Measurements from ENCODE around the gene EEF1A2.

Gene EEF1A2

GRCh38 chr20:63537525-63538203, 38.8 kb upstream of the EEF1A2 start:
- DNase-seq = peak; percentile 81

DNA sequence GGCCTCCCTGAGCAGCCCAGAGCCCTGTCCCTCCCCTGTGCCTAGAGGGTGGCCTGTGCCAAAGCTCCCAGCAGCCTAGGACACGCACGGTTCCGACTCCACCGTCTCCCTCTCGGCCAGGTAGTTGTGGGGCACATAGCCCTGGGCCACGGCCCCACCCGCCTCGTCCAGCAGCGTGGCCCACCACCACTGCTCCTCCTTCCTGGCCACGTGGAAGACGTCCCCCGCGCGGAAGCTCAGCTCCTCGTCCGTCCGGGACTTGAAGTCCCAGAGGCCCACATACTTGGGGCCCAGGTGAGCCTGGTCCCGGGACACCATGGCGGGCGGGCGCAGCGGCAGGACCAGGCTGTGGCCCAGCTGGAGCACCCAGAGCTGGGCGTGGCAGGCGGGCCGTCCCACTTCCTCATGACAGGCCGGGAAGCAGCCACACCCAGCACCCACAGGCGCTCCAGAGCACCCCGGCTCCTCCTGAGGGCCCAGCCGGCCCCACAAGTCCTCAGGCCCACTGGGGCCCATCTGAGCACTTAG, 38.2 kb upstream of the EEF1A2 start, which contains the start of gene PTK6:
Gene PTK6 (minus strand): TSS at position 380 of the 528 bp plus-strand sequence. CDS start 62 bp downstream, at position 318.
- DNase-seq = no peak

DNA sequence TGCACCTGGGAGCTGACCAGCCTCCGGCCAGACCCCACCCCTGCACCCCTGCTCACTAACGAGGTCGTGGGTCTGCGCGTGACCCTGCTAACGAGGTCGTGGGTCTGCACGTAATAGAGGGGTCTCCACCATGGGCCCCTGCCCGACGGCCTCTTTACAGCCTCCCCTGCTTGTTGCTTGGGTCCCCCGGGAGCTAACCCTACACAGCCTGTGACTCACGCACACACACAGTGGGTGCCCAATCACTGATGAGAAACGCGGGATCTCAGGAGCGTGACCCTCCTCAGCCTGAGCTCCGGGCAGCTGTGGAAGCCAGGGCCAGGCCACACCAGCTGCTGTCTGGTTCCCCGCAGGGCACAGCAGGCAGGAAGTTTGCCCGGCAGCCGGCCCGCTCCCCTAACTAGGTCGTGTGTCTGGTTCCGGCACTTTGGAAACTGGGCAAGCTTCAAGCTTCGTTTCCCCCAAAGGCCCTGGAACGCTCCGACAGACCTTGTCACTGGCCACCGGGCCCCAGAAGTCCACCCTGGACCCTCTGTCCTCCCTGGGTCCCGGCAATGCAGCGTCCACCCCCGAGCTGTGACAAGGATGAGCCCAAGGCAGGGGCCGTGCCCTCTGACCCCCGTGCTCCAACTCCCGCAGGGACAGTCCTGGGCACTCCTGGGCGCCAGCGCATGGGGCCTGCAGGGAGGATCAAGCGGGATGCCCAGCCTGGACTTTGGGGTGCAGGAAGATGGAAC, 37.5 kb upstream of the EEF1A2 start:
- DNase-seq = peak; percentile 20

GRCh38 chr20:63534831-63535651, 36.2 kb upstream of the EEF1A2 start:
- peak; percentile 38 for DNase-seq

DNA sequence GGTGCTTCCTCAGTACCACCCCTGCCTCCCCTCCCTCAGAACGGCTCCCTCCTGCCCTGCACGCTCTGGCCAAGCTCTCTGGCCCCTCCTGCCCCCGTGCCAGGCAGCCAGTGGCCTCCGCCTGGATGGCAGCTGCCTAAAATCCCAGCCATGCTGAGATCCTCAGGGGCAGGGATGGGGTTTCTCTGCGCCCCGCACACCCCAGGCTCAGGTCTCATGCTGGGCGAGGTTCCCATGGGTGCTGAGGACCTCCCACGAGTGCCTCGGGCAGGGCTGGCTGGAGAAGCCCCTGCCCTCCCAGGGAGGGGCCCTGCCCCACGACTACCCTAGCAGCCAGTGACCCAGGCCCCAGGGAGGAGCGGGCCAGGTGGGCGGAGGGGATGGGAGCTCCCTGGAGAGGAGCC, 35.5 kb upstream of the EEF1A2 start:
- DNase-seq = no peak

DNA sequence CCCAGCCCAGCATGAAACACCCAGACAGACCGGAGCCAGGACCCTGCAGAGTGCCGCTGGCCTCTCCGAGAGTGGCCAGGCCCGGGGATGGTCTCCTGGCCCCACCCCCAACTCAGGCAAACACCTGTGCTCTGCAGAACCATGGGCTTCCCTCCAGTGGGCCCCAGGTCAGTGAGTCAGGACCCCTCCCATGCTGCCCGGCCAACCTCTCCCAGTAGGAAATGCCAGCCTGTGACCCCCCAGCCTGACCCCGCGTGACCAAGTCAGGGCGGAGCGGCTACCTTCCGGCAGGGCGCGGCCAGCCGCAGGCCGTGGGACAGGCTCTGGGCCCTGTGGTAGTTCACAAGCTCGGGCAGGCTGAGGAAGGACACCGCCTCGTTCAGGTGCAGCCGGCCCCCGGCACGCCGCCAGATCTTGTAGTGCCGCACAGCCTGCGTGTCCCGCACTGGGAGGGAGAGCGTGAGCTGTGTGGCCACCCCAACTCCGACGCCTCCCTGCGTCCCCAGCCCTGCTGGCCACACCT, 35.0 kb upstream of the EEF1A2 start:
- DNase-seq = peak; percentile 37

GRCh38 chr20:63533388-63533787, 34.5 kb upstream of the EEF1A2 start:
- DNase-seq = no peak

DNA sequence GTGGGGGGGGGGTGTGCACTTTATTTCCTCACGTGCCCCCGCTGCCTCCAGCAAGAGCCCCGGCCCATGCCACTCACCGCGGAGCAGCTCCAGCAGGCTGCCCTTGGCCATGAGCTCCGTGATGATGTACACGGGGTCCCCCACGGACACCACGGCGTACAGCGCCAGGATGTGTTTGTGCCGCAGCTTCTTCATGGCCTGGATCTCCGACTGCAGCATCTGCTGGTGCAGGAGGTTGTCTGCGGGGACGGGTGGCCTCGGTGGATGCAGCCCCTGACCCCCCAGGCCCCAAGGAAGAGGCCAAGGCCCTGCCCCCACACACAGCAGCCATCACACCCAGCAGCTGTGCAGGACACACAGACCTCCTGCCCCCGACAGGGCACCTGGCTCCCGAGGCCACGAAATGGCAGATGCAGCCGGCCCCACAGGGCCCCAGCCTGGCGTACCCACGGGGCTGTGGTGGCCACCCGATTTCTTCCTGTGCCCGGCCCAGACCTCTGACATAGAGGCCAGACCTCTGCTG, 33.6 kb upstream of the EEF1A2 start:
- no peak for DNase-seq

GRCh38 chr20:63531686-63532448, 33.0 kb upstream of the EEF1A2 start:
- DNase-seq = no peak

DNA sequence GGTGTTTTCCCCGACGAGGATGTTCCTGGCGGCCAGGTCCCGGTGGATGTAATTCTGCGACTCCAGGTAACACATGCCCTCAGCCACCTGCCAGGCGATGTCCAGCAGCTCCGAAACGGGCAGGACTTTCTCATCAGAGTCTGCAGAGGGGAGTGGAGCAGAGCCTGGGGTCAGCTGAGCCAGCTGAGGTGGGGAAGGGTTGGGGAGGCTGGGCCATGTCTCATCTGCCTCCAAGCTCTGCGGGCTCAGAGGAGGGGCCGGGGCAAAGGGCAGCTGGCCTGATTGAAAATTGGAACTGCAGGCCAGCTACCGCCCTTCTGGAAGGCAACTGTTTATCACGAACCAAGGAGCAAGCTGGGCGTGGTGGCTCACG, 31.9 kb upstream of the EEF1A2 start:
- no peak for DNase-seq

- DNase-seq = peak; percentile 12
Observed at GRCh38 chr20:63529861-63530787, 31.2 kb upstream of the EEF1A2 start.

DNA sequence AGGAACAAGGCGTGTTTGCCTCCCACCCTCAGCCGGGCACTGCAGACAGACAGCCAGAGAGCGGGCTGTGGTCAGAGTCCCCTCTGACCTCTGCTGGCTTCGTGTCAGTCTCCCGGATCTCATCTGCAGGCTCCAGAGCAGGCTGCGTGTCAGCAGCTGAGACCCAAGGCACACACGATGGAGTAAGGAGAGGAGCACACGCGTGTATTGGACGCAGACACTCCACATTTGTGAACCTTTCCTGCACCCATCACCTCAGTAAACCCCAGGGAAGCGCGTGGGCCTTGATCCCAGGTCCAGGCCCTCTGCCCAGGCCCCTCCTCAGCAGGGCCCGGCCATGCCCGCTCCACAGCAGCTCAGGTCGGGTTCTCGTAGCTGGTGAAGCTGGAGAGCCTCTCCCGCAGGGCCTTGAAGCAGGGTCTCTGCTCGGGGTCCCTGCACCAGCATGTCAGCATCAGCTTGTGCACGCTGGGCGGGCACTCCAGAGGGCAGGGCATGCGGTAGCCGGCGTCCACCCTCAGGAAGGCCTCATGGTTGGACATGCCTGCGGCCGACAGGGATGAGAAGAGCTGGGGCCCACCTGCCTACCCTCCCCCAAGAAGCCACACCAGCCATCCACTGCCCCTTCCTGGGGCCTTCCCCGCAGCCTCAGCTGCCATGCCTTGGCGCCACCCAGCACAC, 30.4 kb upstream of the EEF1A2 start:
- peak; percentile 10 for DNase-seq

GRCh38 chr20:63527184-63527583, 28.3 kb upstream of the EEF1A2 start:
- DNase-seq = no peak

DNA sequence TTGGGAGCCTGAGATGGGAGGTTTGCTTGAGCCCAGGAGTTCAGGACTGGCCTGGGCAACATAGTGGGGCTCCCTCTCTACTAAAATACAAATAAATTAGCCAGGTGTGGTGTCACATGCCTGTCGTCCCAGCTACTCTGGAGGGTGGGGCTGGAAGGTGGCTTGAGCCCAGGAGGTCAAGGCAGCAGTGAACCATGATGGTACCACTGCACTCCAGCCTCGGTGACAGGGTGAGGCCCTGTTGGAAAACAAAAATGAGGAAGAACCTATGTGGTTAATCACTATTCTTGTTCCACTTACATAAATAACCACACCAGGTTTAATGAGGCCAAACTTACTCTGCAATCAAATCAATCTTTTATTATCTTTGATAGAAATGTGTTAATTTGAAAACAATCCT, 27.1 kb upstream of the EEF1A2 start:
- no peak for DNase-seq

DNA sequence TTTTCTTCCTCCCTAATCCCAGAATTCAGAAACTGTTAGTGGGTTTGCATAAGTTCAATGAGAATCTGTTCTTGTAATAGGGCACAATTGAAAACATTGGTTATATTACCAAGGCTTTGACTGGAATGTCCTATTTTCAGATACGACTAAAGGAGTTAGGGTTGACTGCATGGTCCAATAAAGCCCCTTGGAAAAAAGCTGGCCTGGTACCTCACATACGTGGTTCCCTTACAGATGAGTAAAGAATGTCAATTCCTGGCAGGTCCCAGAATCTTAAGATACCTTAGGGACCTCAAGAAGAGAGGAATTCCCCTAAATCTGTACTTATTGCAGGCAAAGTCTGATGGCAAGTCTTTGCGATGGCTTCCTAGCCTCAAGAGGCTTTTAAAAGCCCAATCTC, 26.3 kb upstream of the EEF1A2 start:
- DNase-seq = no peak

GRCh38 chr20:63522981-63523611, 24.2 kb upstream of the EEF1A2 start:
- DNase-seq = no peak

- no peak for DNase-seq
Observed at GRCh38 chr20:63522091-63522868, 23.4 kb upstream of the EEF1A2 start.

DNA sequence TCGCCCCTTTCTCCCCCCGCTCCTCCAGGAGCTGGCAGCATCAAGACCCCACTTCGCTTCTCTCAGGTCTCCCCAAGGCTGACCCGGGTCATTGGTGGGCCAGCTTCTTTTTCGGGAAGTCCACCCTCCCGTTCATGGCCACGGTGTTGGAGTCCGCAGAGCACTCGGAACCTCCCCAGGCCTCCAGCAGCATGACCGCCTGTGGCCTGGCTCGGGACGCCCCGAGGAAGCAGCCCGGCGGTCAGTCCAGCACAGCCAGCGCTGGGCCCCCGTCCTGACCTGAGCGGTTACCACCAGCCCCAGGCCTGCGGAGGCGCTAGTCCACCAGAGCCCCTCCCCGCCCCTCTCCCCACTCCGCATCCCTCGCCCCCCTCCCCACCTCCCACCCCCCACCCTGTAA, 22.7 kb upstream of the EEF1A2 start:
- no peak for DNase-seq

Data from right kidney (tissue), 1 donor.